HCT116 (cell line): ENCODE results near the gene ROBO1. TPM values are rescaled to one million over a fixed set of nuclear protein-coding genes. Genes with fewer than 3 reads are reported as not detected.

Source experiments
- ATAC-seq: fragments of 200-7000 bp; cut with Tn5 transposase; 2 replicates; pipeline ENCODE4 v1.9.1; 2020; ENCODE audit warnings: mild to moderate bottlenecking, moderate library complexity
- BruUV-seq: library from RNA; stranded (reverse); fragments of 400-500 nt; replicated peaks from 2 replicates; lab custom pipeline; 2021; lab: Mats Ljungman, UMichigan
- CTCF ChIA-PET: fragments of 300-600 bp; sonication (Branson Sonifier 250); formaldehyde crosslinking; loops from one replicate; lab custom pipeline; 2021; ENCODE audit warnings: antibody characterized with exemption; lab: Charles Lee
- POLR2A ChIA-PET: fragments of 300-600, 350-600 bp; sonication (Branson Sonifier 250); formaldehyde crosslinking; loops from one replicate; lab custom pipeline; 2021; ENCODE audit warnings: antibody characterized with exemption; lab: Charles Lee
- RAD21 ChIA-PET, 2 experiments: fragments of 300-600 bp; sonication (Branson Sonifier 250); formaldehyde crosslinking; loops; one replicate each; lab custom pipeline; 2023; ENCODE audit warnings: low total read pairs in 2 of 2; ENCODE audit not compliant: uncharacterized antibody in 2 of 2, unreplicated experiment in 2 of 2, low non-redundant PET in 1 of 2; lab: Charles Lee
- DNase-seq: peaks from one replicate; pipeline ENCODE4 v3.0.0-alpha.2; 2010; ENCODE audit warnings: low read depth, low spot score
- H2AFZ ChIP-seq: fragments of 200-600 bp; shearing (Covaris generic), sonication (generic); 2 replicates; pipeline ENCODE4 v1.6.1; 2017; ENCODE audit warnings: low read depth, mixed run types, mixed read lengths, antibody characterized with exemption, low read length; ENCODE audit not compliant: poor library complexity, severe bottlenecking
- H3K27ac ChIP-seq: 2 replicates; pipeline ENCODE4 v1.5.1; 2012; ENCODE audit warnings: low read depth, low read length
- H3K27me3 ChIP-seq: fragments of 200-600 bp; sonication (generic); 2 replicates; pipeline ENCODE4 v1.6.1; 2016; ENCODE audit warnings: mixed run types, low read length, mixed read lengths; ENCODE audit not compliant: insufficient read depth
- H3K36me3 ChIP-seq, 2 experiments: fragments of 200-500 bp in 1 of 2; fragments of 200-600 bp in 1 of 2; sonication (Bioruptor generic) in 1 of 2; sonication (generic) in 1 of 2; 2 replicates each; pipeline versions ENCODE4 v1.5.1 to v1.6.1; 2014 to 2016; ENCODE audit warnings: low read length in 2 of 2, inconsistent platforms in 1 of 2, mixed read lengths in 1 of 2, mixed run types in 1 of 2; ENCODE audit not compliant: insufficient read depth in 2 of 2, control insufficient read depth in 1 of 2
- H3K4me1 ChIP-seq, 2 experiments: fragments of 200-600 bp in 1 of 2; sonication (generic) in 1 of 2; 2 replicates each; pipeline versions ENCODE4 v1.5.1 to v1.6.1; 2012 to 2017; ENCODE audit warnings: low read length in 2 of 2, inconsistent platforms in 1 of 2, mild to moderate bottlenecking in 1 of 2, mixed read lengths in 1 of 2, mixed run types in 1 of 2, moderate library complexity in 1 of 2; ENCODE audit not compliant: insufficient read depth in 2 of 2, control insufficient read depth in 1 of 2
- H3K4me2 ChIP-seq: fragments of 200-600 bp; sonication (generic); 2 replicates; pipeline ENCODE4 v1.6.1; 2017; ENCODE audit warnings: mixed run types, low read length, mixed read lengths
- H3K4me3 ChIP-seq, 2 experiments: fragments of 200-600 bp in 1 of 2; sonication (generic) in 1 of 2; replicated peaks in 1 of 2; 2 replicates each; pipeline ENCODE4 v1.5.1; 2011 to 2016; ENCODE audit warnings: low read length in 2 of 2, control low read depth in 1 of 2, low read depth in 1 of 2, mild to moderate bottlenecking in 1 of 2, mixed read lengths in 1 of 2, mixed run types in 1 of 2
- H3K79me2 ChIP-seq: fragments of 200-600 bp; sonication (generic); 2 replicates; pipeline ENCODE4 v1.6.1; 2017; ENCODE audit warnings: mild to moderate bottlenecking, mixed run types, low read length, moderate library complexity, mixed read lengths; ENCODE audit not compliant: insufficient read depth
- H3K9ac ChIP-seq: fragments of 200-600 bp; sonication (generic); 2 replicates; pipeline ENCODE4 v1.6.1; 2016; ENCODE audit warnings: low read length, mixed read lengths
- H3K9me2 ChIP-seq: fragments of 200-600 bp; sonication (generic), shearing (Covaris generic); 2 replicates; pipeline ENCODE4 v1.6.1; 2017; ENCODE audit warnings: mixed run types, mild to moderate bottlenecking, moderate library complexity; ENCODE audit not compliant: insufficient read depth
- H3K9me3 ChIP-seq, 2 experiments: fragments of 200-500 bp in 1 of 2; fragments of 200-600 bp in 1 of 2; sonication (Bioruptor generic) in 1 of 2; sonication (generic) in 1 of 2; 2 replicates each; pipeline ENCODE4 v1.6.1; 2014 to 2017; ENCODE audit warnings: low read length in 2 of 2, mixed read lengths in 2 of 2, inconsistent platforms in 1 of 2, low read depth in 1 of 2, mild to moderate bottlenecking in 1 of 2, mixed run types in 1 of 2, moderate library complexity in 1 of 2; ENCODE audit not compliant: control insufficient read depth in 1 of 2, insufficient read depth in 1 of 2
- H4K20me1 ChIP-seq: fragments of 200-600 bp; sonication (generic), shearing (Covaris generic); 2 replicates; pipeline ENCODE4 v1.6.1; 2017; ENCODE audit warnings: mixed run types, mild to moderate bottlenecking, moderate library complexity; ENCODE audit not compliant: insufficient read depth
- CBX3 ChIP-seq: IDR thresholded peaks from 2 replicates; pipeline ENCODE4 v1.6.1; 2012; ENCODE audit warnings: low read depth
- CEBPB ChIP-seq: IDR thresholded peaks from 2 replicates; pipeline ENCODE4 v1.6.1; 2012; ENCODE audit warnings: low read depth
- EGR1 ChIP-seq: IDR thresholded peaks from 2 replicates; pipeline ENCODE4 v1.6.1; 2012; ENCODE audit warnings: low read depth
- EZH2 ChIP-seq: fragments of 200-600 bp; sonication (generic); IDR thresholded peaks from 2 replicates; pipeline ENCODE4 v1.6.1; 2017; ENCODE audit warnings: antibody characterized with exemption, mixed run types
- EZH2phosphoT487 ChIP-seq: fragments of 200-600 bp; IDR thresholded peaks from 2 replicates; pipeline ENCODE4 v1.6.1; 2018; ENCODE audit warnings: antibody characterized with exemption, borderline replicate concordance
- FOSL1 ChIP-seq: IDR thresholded peaks from 2 replicates; pipeline ENCODE4 v1.6.1; 2012; ENCODE audit warnings: low read depth
- MAX ChIP-seq: IDR thresholded peaks from 2 replicates; pipeline ENCODE4 v1.6.1; 2012
- POLR2A ChIP-seq: IDR thresholded peaks from 2 replicates; pipeline ENCODE4 v1.7.0; 2011; ENCODE audit warnings: borderline replicate concordance; ENCODE audit not compliant: insufficient read depth, insufficient read length; ENCODE audit errors: extremely low read depth
- RAD21 ChIP-seq: IDR thresholded peaks from 2 replicates; pipeline ENCODE4 v1.6.1; 2012; ENCODE audit warnings: low read depth, mild to moderate bottlenecking
- SIN3A ChIP-seq: IDR thresholded peaks from 2 replicates; pipeline ENCODE4 v1.6.1; 2012; ENCODE audit warnings: low read depth
- SRF ChIP-seq: IDR thresholded peaks from 2 replicates; pipeline ENCODE4 v1.6.1; 2012; ENCODE audit warnings: low read depth
- YY1 ChIP-seq: IDR thresholded peaks from 2 replicates; pipeline ENCODE4 v1.6.1; 2011; ENCODE audit warnings: low read length, low read depth, moderate library complexity, mild to moderate bottlenecking; ENCODE audit not compliant: insufficient replicate concordance; ENCODE audit errors: extremely low read depth
- ZBTB33 ChIP-seq: IDR thresholded peaks from 2 replicates; pipeline ENCODE4 v1.6.1; 2011; ENCODE audit warnings: mild to moderate bottlenecking, low read length, moderate library complexity; ENCODE audit not compliant: insufficient replicate concordance; ENCODE audit errors: extremely low read depth
- ZFX ChIP-seq: fragments of 450-650 bp; IDR thresholded peaks from 2 replicates; pipeline ENCODE4 v1.6.1; 2017
- intact Hi-C: fragments of 100-400 bp; cut with micrococcal nuclease; formaldehyde crosslinking; loops from 2 replicates; pipeline ENCODE4 v1.10.0; 2022
- total RNA-seq: library from RNA; stranded (reverse); gene quantifications from one replicate; pipeline ENCODE4 v1.2.1, GENCODE V29; 2021; ENCODE audit not compliant: unreplicated experiment

Gene ROBO1
- total RNA-seq, 1 experiment from 2014 or later = 0.27 TPM

DNA sequence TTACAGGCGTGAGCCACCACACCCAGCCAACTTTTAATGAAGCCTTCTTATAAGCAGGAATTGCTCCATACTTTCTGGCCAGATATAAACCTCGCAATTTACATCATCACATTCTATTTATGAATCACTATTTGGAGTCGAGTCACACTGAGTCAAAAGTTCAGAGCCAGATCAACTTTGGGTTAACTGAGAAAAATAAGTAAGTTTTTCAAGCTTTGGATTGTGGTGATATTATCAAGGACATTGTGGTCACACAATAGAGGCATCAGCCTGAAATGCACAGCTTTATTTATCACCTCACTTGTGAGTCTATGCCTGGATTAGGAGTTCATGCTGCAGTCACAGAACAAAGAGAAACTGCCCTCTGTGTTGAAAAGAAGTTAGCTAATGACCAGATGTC, 1163.5 kb downstream of the ROBO1 start:
- TF ChIP-seq SRF = no peak
- no peak for TF ChIP-seq RAD21
- TF ChIP-seq EGR1 = no peak
- TF ChIP-seq CEBPB = no peak
- TF ChIP-seq EZH2 = no peak
- no peak for TF ChIP-seq MAX
- TF ChIP-seq SIN3A = no peak
- TF ChIP-seq ZBTB33 = no peak
- TF ChIP-seq EZH2phosphoT487 = no peak
- TF ChIP-seq POLR2A = no peak
- no peak for TF ChIP-seq CBX3
- TF ChIP-seq YY1 = no peak
- TF ChIP-seq FOSL1 = no peak
- no peak for TF ChIP-seq ZFX
- POLR2A ChIA-PET = no interaction called here
- Histone ChIP-seq H3K4me3 (no peak overlapping the region), H3K9ac (no peak overlapping the region), H3K79me2 (no peaks in the 10 kb centered on the region), H3K9me3 (peaks cover 0 to 16% of the 10 kb centered on the region in 2 experiments; a peak in 3 of 4 replicates), H3K9me2 (no peaks in the 10 kb centered on the region), H3K27me3 (no peaks in the 10 kb centered on the region), H3K36me3 (no peaks in the 10 kb centered on the region), H2AFZ (no peak overlapping the region), H3K27ac (no peak overlapping the region), H3K4me2 (no peak overlapping the region), H3K4me1 (no peaks in the 10 kb centered on the region), H4K20me1 (no peaks in the 10 kb centered on the region)
- intact Hi-C loops = no loop called here
- RAD21 ChIA-PET = no interaction called here
- DNase-seq = no peak
- ATAC-seq = no peak
- BruUV-seq = no TSS peak
- CTCF ChIA-PET = no interaction called here
